ENCODE results near the gene WNT3A.
"Not testable (repeated sequence)": the region's sequence is repeated elsewhere in the genome, so short reads cannot be mapped to it uniquely, and the experiment has no call there.

Gene WNT3A

DNA sequence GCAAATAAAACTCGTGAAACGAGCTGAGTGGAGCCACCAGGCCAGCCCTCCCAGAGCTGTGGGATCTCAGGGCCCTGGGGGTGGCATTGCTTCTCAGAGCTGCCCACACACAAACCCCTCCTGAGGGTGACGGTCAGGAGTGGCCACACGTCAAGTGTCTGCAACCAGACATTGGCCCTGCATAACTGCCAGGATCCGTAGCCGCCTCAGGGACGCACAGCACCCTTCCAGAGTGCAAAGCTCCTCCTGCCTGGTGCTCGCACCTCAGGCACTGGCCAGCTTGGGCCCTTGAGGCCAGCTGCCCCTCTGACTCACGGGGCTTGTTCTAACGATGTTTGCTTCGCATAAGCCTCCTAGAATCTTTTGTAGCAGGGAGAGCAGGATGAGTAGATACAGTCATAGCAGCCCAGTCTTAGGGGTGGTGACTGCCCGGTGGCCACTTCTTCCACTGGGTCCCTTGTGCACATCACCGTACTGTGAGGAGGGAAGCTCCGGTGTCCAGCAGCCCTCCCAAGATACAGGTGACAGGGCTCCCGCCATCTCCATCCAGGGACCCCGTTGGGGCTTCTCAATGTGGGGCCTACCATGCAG is 5.0 kb downstream of the WNT3A start:
- no peak for DNase-seq (ENCODE audit: low read depth)

DNA sequence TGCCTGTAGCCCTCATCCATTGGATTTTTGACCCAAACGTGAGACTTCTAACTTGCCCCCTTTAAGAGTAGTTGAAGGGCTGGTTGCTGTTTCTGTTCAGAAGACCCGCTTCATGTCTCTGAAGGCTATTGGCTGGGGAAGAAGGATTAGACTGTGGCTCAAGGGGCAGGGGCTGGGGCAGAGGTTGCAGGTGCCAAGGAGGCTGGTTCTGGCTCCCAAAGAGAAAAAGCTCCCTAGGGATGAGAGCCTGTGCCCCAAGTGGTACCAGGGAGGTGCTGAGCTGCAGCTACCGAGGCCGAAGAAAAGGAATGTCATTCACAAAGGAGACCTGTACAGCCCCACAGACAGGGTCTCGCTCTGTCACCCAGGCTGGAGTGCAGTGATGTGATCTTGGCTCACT is 5.8 kb downstream of the WNT3A start:
- no peak for DNase-seq (ENCODE audit: low read depth)

DNA sequence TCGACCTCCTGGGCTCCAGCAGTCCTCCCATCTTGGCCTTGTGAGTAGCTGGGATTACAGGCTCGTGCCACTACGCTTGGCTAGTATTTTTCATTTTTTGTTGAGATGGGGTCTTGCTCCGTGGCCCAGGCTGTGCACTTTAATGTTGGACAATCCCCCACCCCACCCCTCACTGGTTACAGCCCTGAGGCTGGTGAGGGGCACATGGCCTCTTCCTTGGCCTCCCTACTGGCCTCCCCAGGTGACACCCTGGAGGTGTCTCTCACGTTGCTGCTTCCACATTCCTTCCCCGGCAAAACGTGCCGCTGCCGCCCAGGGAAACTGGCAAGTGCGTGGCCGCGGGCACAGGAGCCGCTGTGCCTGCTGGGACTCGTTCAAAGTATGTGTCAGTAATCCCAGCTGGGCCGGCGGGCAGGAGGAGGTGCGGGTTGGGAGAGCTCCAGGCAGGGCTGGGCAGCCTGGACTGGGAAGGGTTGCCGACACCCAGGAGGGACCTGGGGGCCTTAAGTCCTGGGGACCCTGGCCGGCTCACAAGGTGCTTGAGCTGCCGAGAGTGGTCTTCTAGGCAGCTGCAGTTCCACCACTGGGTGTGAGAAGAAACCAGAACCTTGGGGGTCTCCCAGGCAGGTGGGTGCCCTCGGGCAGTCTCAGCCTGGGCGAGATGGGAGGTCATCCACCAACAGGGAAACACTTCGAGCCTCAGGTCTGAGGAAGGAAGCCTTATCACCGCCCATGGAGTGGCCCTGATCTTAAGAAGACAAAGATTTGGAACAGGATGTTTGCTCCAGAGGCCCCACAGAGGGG is 6.5 kb downstream of the WNT3A start:
- no peak for DNase-seq (ENCODE audit: low read depth)

DNA sequence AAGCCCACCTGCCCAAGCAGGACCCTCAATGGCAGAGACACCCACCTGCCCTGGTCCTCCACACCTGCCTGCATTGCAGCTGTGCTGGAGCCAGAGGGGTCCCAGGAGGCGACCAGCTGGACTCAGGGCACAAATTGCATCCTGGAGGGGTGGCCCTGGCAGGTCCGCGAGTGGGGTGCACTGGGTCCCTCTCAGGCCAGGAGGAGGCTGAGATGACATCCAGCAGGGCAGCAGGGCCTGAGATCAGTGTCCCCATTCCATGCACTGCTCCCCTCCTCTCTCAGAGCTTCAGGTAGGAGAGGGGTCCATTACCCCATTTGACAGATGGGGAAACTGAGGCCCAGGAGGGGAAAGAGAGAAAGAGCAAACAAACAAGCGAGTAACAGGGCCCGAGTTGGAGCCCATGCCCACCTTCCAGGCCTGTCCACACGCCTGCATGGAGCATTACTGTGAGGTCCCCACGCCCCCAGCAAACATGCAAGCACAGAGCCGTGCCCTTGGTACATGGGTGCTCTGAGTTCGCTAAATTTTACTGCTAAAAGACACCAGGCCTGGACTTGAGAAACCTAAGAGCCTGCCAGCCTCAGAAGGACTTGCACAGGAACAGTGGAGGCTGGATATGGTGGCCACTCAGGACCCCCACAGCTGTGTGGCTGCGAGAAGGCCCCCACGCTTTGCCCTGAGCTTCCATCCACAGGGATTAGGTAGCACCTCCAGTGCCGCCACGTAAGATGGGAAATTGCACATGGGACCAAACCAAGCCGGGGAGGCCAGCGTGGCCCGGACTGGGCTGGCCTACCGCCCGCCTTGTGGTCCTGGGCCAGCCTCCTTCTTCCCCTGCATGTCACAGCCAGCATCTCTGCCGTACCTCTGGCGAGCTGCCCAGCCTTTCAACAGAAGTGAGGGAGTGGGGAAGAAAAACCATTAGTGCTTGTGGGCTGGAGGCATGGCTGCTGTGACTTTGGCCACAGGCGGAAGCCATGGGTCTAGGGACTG is 7.4 kb downstream of the WNT3A start:
- no peak for DNase-seq (ENCODE audit: low read depth)

DNA sequence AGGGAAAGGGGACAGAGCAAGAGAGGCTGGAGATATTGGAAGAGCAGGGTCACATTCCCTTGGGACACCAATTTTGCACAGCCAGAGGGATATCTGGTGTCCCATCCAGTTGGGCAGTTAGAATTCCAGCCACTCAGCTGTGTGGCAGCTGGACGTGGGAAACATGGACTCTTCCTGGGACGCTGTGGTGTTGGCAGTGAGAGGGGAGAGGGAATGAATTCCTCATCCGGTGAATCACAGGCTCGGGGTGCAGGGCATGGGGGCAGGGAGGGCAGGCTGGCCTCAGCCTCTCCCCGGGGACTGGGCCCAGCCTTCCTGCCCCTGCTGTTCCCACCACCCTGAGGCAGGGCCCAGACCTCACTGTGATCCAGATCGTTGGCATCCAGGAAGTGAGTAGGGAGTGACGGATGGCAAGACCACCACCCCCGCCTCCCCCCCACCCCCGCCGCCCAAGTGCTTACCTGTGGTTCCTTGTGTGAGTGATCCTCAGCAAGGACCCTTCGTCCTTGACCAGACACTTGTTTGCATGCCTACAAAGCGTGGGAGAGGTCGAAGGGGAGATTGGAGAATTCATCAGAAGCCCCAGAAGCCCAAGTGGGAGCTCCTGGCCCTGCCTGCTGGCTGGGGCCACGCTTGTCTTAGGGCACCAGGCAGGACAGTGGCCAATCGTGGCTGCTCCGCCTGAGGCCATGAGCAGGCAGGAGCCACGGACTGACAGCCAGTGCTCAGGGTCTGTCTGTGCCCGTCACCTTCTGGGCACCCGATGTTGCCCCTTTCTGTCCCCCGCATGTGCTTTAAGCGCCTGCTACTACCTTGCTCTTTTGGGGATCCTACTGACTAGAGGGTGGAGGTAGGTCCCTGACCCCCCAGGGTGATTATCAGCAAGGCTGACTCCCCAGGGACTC is 8.7 kb downstream of the WNT3A start:
- DNase-seq (ENCODE audit: low read depth): no peak

DNA sequence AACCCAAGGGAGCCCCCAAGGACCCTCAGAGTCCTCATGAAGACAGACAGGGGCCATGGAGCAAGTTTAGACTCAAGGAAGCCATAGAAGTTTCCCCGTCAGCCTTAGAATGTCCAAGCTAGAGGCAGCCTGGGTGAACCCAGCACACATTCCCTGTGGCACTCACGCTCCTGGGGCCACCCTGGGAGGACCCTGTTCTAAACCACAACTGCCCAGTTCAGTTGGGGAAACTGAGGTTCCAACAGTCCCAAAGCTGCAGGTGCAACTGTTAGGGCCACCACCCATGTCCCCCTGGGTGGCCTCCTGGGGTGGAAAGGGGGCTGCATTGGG is 9.3 kb downstream of the WNT3A start:
- no peak for DNase-seq (ENCODE audit: low read depth)

DNA sequence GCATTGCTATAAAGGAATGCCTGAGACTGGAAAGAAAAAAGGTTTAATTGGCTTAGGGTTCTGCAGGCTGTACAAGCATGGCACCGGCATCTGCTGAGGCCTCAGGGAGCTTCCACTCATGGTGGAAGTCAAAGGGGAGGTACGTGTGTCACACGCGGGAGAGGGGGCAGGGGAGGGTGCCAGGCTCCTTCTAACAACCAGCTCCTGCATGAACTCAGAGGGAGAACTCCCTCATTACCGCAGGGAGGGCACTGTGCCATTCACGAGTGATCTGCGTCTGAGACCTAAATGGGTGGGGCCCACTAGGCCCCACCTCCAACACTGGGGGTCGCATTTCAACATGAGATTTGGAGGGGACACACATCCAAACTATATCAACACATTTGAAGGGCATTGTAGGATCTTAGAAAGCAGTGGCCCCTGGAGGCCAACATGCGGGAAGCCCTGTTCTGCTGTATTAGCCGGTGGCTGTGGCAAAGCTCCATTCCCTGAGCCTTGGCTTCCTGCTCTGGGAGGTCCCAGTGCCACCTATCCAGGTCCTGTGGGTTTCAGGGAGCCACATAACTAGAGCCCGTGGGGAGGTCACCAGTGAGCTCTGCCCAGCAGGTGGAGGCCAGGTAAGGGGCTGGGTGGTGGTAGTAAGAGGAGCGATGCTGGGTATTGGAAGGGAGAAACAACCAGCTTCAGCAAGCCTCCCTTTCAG is 10.0 kb downstream of the WNT3A start:
- no peak for DNase-seq (ENCODE audit: low read depth)

DNA sequence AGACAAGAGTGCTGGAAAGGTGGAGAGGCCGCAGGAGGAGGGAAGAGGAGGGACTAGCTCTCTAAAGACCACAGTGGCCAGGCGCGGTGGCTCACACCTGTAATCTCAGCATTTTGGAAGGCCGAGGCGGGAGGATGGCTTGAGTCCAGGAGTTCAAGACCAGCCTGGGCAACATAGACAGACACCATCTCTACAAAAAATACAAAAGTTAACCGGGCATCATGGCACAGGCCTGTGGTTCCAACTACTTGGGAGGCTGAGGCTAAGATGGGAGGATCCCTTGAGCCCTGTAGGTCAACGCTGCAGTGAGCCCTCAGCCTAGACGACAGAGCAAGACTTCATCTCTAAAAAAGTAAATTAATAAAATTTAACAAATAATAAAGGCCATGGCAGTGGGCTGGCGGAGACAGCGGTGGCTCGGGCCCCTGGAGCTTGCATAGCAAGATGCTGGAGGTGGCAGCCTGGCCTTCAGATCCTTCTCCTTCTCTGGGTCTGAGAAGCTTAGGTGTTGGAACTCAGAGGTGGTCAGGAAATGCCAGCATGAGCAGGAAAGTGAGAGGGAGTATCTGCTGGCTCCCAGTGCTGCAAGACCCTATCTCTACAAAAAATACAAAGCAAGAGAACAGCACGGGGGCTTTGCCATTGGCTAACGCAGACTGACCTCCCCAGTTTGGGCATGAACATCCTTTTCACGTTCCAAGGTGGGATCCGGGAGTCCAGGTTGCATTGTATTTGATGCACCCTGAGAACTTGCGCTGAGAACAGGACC is 10.7 kb downstream of the WNT3A start:
- DNase-seq (ENCODE audit: low read depth): no peak

DNA sequence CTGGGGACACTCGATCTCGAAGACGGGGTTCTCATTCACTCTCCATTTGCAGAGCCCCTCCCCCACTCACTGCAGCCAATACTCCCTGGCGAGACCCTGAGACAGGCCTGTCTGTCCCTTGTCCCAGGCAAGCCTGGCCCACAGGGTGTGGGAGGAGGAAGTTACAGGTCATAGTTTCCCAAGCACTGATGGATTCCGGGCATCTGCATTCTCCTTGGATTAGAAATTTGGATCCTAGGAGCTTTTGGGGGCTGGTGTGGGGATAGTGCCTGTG is 11.3 kb downstream of the WNT3A start:
- no peak for DNase-seq (ENCODE audit: low read depth)

DNA sequence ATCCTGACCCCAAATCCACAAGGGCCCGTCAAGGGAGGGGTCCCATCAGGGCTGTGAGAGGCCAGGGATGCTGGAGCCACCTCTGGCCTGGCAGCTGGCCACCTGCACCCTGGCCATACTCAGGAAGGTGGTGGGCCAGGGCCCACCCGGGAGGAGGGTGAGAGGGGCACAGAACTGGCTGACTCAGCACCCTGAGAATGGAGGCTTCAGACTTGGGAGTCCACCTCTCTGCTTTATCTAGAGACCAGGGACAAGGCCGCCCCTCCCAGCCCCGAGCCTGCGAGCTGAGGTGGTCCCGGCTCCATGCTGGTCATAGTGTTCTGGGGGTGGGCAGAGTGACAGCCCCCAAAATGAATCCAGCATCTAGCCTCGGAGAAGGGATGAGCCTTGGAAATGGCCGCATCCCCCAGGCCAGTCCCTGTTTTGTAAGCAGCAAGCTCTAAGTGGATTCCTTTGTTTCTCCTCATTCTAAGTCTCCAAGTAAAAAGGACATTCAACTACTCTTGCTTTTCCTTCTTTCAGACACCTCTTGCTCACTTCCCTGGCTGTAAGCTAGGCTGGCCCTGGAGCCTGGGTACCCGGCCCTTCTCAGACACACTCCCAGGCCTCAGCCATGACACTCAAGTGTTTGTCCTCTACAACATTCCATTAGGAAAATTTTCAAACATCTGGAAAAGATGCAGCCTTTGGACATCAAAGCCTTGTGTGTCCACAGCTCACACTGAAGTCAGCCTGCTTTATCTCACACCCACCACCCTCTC is 12.3 kb downstream of the WNT3A start:
- no peak for DNase-seq (ENCODE audit: low read depth)

DNA sequence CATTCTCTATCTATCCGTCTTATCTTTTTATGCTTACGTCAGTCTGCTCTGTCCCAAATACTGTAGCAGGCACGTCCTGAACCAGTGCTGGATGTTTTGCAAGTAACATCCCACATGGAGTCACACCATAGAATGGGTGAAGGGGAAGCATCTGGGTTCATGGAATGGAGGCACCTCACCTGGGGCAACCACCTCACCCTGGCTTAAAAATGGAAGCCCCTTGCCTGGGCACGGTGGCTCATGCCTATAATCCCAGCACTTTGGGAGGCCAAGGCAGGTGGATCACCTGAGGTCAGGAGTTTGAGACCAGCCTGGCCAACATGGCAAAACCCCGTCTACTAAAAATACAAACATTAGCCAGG is 12.9 kb downstream of the WNT3A start:
- DNase-seq (ENCODE audit: low read depth): not testable (repeated sequence)

DNA sequence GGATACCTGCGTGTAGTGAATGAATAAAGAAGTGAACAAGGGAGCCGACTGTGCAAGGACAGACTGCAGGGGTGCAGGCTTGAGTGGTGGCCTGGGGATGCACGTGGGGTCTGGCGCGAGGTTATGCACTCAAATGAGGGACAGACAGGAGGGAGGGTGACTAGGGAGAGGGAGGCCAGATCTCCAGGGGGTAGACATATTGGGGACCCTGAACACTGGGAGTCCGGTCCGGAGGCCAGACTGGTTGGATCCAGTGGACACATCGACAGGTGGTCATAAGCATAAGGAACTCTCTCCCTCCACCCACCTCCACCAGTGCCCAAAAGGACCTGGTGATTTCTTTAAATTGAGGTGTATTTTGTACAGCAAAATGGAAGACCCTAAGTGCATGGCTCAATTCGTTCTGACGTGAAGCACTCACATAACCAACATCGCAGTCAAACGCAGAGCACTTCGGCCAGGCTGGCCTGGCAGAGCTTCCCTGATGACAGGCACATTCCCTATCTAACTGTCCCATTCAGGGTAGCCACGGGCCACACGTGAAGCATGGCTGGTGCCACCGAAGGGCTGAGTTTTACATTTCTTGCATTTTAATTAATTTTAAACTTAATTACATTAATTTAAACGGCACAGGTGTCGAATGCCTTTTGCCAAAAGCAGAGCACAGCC is 14.0 kb downstream of the WNT3A start:
- DNase-seq (ENCODE audit: low read depth): no peak

DNA sequence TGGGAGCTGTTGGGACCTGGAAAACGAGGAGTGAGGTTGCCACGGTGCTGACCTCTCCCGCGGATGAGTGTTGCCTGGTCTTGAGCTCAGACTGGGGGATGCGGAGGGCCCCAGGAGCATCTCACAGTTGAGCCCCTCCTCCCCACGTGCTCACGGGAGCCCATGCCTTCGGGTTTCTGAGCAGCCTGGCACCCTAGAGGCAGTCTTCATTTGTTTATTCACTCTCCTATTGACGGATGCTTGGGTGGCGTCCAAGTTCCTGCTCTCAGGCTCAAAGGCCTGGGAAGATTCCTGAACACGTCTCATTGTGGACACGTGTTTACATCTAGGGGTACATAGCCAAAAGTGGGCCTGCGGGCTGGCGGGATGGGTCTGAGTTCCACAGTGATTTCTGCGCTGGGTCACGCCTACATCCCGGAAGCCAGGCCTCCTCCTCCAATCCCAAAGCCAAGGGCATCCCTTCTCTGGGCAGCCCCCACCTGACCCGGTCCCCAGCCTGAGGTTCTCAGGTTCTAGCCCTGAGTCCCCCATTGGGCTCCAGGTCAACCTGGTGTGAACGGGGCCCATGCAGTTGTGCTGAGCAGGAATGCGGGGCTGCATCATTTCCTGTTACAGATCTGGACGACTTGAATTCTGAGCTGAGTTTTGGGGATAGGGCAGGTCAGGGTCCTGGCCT is 14.7 kb downstream of the WNT3A start:
- DNase-seq (ENCODE audit: low read depth): no peak

DNA sequence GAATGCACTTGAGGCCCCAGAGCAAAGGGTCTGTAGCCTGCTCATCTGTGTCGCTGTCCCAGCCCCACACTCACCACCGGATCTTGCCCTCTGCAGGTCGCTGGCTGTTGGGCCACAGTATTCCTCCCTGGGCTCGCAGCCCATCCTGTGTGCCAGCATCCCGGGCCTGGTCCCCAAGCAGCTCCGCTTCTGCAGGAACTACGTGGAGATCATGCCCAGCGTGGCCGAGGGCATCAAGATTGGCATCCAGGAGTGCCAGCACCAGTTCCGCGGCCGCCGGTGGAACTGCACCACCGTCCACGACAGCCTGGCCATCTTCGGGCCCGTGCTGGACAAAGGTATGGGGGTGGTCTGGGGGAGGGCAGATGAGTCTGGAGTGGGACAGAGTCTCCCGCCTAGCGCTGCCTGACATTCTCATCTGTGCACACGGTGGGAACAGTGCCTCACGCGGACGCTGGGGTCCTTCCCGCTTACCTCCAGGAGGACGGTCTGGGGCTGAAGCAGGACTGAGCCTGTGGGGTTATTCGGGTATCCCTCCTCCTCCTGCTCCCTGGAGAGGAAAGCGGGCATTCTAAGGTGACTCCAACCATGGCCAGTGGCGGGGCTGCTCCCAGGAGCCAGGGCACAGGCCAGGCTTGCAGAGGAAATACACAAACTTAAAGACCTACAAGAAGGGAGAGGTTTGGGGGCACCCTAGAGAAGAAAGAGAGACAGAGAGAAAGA is 15.9 kb downstream of the WNT3A start:
- DNase-seq (ENCODE audit: low read depth): no peak

DNA sequence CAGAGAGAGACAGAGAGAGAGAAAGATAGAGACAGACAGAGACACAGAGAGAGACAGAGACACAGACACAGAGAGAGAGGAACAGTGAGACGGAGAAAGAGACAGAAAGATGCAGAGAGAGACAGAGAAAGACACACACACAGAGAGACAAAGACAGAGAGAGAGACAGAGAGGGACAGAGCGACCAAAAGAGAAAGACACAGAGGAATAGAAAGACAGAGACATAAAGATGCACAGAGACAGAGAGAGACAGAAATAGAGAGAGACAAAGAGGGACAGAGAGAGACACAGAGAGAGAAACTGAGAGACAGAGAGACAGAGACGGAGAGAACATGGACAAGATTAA is 16.5 kb downstream of the WNT3A start:
- DNase-seq (ENCODE audit: low read depth): no peak

DNA sequence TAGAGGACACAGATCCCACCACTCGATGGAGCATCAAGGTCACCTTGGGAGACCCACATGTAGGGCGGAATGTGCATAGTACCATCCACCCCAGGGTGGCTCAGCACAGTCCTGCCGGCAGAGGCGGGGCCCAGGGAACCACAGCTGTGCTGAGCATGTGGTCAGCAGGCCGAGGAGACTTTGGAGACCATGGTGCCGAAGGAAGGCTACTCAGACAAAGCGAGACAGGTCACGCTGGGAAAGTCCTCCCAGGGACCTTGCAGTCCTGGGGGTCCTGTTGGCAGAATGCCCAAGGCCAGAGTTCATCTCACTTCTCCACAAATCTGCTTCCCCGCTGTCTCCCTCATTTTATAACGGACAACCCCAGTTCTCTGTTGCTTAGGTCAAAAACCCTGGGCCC is 22.5 kb downstream of the WNT3A start:
- no peak for DNase-seq (ENCODE audit: low read depth)

DNA sequence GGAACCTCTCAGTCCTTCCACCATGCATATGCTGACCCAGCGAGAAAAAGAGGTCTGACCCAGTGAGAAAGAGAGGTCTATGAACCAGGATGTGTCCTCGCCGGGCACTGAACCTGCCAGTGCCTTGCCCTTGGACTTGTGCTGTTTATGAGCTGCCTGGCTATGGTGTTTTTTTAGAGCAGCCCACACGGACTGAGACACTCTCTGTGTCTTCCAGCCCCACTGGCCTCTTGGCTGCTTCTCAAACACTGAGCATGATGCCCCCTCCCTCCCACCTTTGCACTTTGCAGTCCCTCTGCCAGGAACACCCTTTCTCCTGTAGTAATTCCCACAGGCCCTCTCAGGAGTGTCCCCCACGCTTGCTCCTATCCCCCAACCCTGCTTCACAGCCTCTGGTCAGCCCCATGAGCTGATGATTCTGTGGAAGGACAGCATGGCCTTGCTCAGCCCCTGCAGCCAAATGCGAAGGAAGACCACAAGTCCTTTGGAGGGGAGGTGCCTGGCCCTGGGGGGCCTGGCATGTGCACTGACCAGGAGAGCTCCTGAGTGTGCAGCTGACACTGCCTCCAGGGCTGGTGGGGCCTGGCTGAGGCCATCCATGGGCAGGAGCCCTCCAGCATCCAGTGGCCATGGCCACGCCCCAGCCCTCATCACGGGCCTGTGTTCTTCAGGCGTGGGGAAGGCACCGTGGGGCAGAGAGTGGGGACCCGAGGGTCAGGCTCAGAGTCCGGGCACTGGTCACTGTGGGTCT is 23.8 kb downstream of the WNT3A start:
- no peak for DNase-seq (ENCODE audit: low read depth)
